HCT116 (cell line): ENCODE measurements around the gene LRSAM1. TPM values are rescaled to one million over a fixed set of nuclear protein-coding genes. Genes with fewer than 3 reads are reported as not detected.

Experiments used
- ATAC-seq: fragments of 200-7000 bp; cut with Tn5 transposase; 2 replicates; pipeline ENCODE4 v1.9.1; 2020; ENCODE audit warnings: mild to moderate bottlenecking, moderate library complexity
- BruUV-seq: library from RNA; stranded (reverse); fragments of 400-500 nt; replicated peaks from 2 replicates; lab custom pipeline; 2021; lab: Mats Ljungman, UMichigan
- CTCF ChIA-PET: fragments of 300-600 bp; sonication (Branson Sonifier 250); formaldehyde crosslinking; loops from one replicate; lab custom pipeline; 2021; ENCODE audit warnings: antibody characterized with exemption; lab: Charles Lee
- POLR2A ChIA-PET: fragments of 300-600, 350-600 bp; sonication (Branson Sonifier 250); formaldehyde crosslinking; loops from one replicate; lab custom pipeline; 2021; ENCODE audit warnings: antibody characterized with exemption; lab: Charles Lee
- RAD21 ChIA-PET, 2 experiments: fragments of 300-600 bp; sonication (Branson Sonifier 250); formaldehyde crosslinking; loops; one replicate each; lab custom pipeline; 2023; ENCODE audit warnings: low total read pairs in 2 of 2; ENCODE audit not compliant: uncharacterized antibody in 2 of 2, unreplicated experiment in 2 of 2, low non-redundant PET in 1 of 2; lab: Charles Lee
- DNase-seq: peaks from one replicate; pipeline ENCODE4 v3.0.0-alpha.2; 2010; ENCODE audit warnings: low read depth, low spot score
- H2AFZ ChIP-seq: fragments of 200-600 bp; shearing (Covaris generic), sonication (generic); 2 replicates; pipeline ENCODE4 v1.6.1; 2017; ENCODE audit warnings: low read depth, mixed run types, mixed read lengths, antibody characterized with exemption, low read length; ENCODE audit not compliant: poor library complexity, severe bottlenecking
- H3K27ac ChIP-seq: 2 replicates; pipeline ENCODE4 v1.5.1; 2012; ENCODE audit warnings: low read depth, low read length
- H3K27me3 ChIP-seq: fragments of 200-600 bp; sonication (generic); 2 replicates; pipeline ENCODE4 v1.6.1; 2016; ENCODE audit warnings: mixed run types, low read length, mixed read lengths; ENCODE audit not compliant: insufficient read depth
- H3K36me3 ChIP-seq, 2 experiments: fragments of 200-500 bp in 1 of 2; fragments of 200-600 bp in 1 of 2; sonication (Bioruptor generic) in 1 of 2; sonication (generic) in 1 of 2; 2 replicates each; pipeline versions ENCODE4 v1.5.1 to v1.6.1; 2014 to 2016; ENCODE audit warnings: low read length in 2 of 2, inconsistent platforms in 1 of 2, mixed read lengths in 1 of 2, mixed run types in 1 of 2; ENCODE audit not compliant: insufficient read depth in 2 of 2, control insufficient read depth in 1 of 2
- H3K4me1 ChIP-seq, 2 experiments: fragments of 200-600 bp in 1 of 2; sonication (generic) in 1 of 2; 2 replicates each; pipeline versions ENCODE4 v1.5.1 to v1.6.1; 2012 to 2017; ENCODE audit warnings: low read length in 2 of 2, inconsistent platforms in 1 of 2, mild to moderate bottlenecking in 1 of 2, mixed read lengths in 1 of 2, mixed run types in 1 of 2, moderate library complexity in 1 of 2; ENCODE audit not compliant: insufficient read depth in 2 of 2, control insufficient read depth in 1 of 2
- H3K4me2 ChIP-seq: fragments of 200-600 bp; sonication (generic); 2 replicates; pipeline ENCODE4 v1.6.1; 2017; ENCODE audit warnings: mixed run types, low read length, mixed read lengths
- H3K4me3 ChIP-seq, 2 experiments: fragments of 200-600 bp in 1 of 2; sonication (generic) in 1 of 2; replicated peaks in 1 of 2; 2 replicates each; pipeline ENCODE4 v1.5.1; 2011 to 2016; ENCODE audit warnings: low read length in 2 of 2, control low read depth in 1 of 2, low read depth in 1 of 2, mild to moderate bottlenecking in 1 of 2, mixed read lengths in 1 of 2, mixed run types in 1 of 2
- H3K79me2 ChIP-seq: fragments of 200-600 bp; sonication (generic); 2 replicates; pipeline ENCODE4 v1.6.1; 2017; ENCODE audit warnings: mild to moderate bottlenecking, mixed run types, low read length, moderate library complexity, mixed read lengths; ENCODE audit not compliant: insufficient read depth
- H3K9ac ChIP-seq: fragments of 200-600 bp; sonication (generic); 2 replicates; pipeline ENCODE4 v1.6.1; 2016; ENCODE audit warnings: low read length, mixed read lengths
- H3K9me2 ChIP-seq: fragments of 200-600 bp; sonication (generic), shearing (Covaris generic); 2 replicates; pipeline ENCODE4 v1.6.1; 2017; ENCODE audit warnings: mixed run types, mild to moderate bottlenecking, moderate library complexity; ENCODE audit not compliant: insufficient read depth
- H3K9me3 ChIP-seq, 2 experiments: fragments of 200-500 bp in 1 of 2; fragments of 200-600 bp in 1 of 2; sonication (Bioruptor generic) in 1 of 2; sonication (generic) in 1 of 2; 2 replicates each; pipeline ENCODE4 v1.6.1; 2014 to 2017; ENCODE audit warnings: low read length in 2 of 2, mixed read lengths in 2 of 2, inconsistent platforms in 1 of 2, low read depth in 1 of 2, mild to moderate bottlenecking in 1 of 2, mixed run types in 1 of 2, moderate library complexity in 1 of 2; ENCODE audit not compliant: control insufficient read depth in 1 of 2, insufficient read depth in 1 of 2
- H4K20me1 ChIP-seq: fragments of 200-600 bp; sonication (generic), shearing (Covaris generic); 2 replicates; pipeline ENCODE4 v1.6.1; 2017; ENCODE audit warnings: mixed run types, mild to moderate bottlenecking, moderate library complexity; ENCODE audit not compliant: insufficient read depth
- CBX3 ChIP-seq: IDR thresholded peaks from 2 replicates; pipeline ENCODE4 v1.6.1; 2012; ENCODE audit warnings: low read depth
- EGR1 ChIP-seq: IDR thresholded peaks from 2 replicates; pipeline ENCODE4 v1.6.1; 2012; ENCODE audit warnings: low read depth
- EZH2 ChIP-seq: fragments of 200-600 bp; sonication (generic); IDR thresholded peaks from 2 replicates; pipeline ENCODE4 v1.6.1; 2017; ENCODE audit warnings: antibody characterized with exemption, mixed run types
- MAX ChIP-seq: IDR thresholded peaks from 2 replicates; pipeline ENCODE4 v1.6.1; 2012
- POLR2A ChIP-seq: IDR thresholded peaks from 2 replicates; pipeline ENCODE4 v1.7.0; 2011; ENCODE audit warnings: borderline replicate concordance; ENCODE audit not compliant: insufficient read depth, insufficient read length; ENCODE audit errors: extremely low read depth
- RAD21 ChIP-seq: IDR thresholded peaks from 2 replicates; pipeline ENCODE4 v1.6.1; 2012; ENCODE audit warnings: low read depth, mild to moderate bottlenecking
- SP1 ChIP-seq: IDR thresholded peaks from 2 replicates; pipeline ENCODE4 v1.6.1; 2012; ENCODE audit warnings: low read depth
- intact Hi-C: fragments of 100-400 bp; cut with micrococcal nuclease; formaldehyde crosslinking; loops from 2 replicates; pipeline ENCODE4 v1.10.0; 2022
- total RNA-seq: library from RNA; stranded (reverse); gene quantifications from one replicate; pipeline ENCODE4 v1.2.1, GENCODE V29; 2021; ENCODE audit not compliant: unreplicated experiment
- TF ChIP-seq, protein P1 (sequence below): IDR thresholded peaks from 2 replicates; pipeline ENCODE4 v1.6.1; 2011; ENCODE audit warnings: mild to moderate bottlenecking, low read length, moderate library complexity; ENCODE audit not compliant: insufficient replicate concordance; ENCODE audit errors: extremely low read depth

Gene LRSAM1
- total RNA-seq, 1 experiment from 2014 or later: 25.9 TPM

- intact Hi-C loops: loop anchor here (5.0 kb wide), 1 partner anchor 201 kb away; no protein-coding TSS in a partner anchor
- no TSS peak for BruUV-seq
Measured at GRCh38 chr9:127520941-127521918, 69.9 kb downstream of the LRSAM1 start.

More at GRCh38 chr9:127520941-127521918, 69.9 kb downstream of the LRSAM1 start:
- ATAC-seq (no peak), DNase-seq (no peak)
- ChIA-PET CTCF (no interaction called here), RAD21 (no interaction called here), POLR2A (no interaction called here)
- Histone ChIP-seq H3K79me2 (peaks cover 11% of the 10 kb centered on the region; the same call in 1 of the 2 replicates), H3K9me2 (no peaks in the 10 kb centered on the region), H3K4me1 (peaks cover 0 to 18% of the 10 kb centered on the region in 2 experiments; a peak in 1 of 4 replicates), H3K4me2 (no peak overlapping the region), H3K4me3 (no peak overlapping the region), H2AFZ (no peak overlapping the region), H3K27ac (no peak overlapping the region), H3K9me3 (peaks cover 17 to 27% of the 10 kb centered on the region in 2 experiments; a peak in 3 of 4 replicates), H4K20me1 (no peaks in the 10 kb centered on the region), H3K36me3 (peaks cover 39 to 71% of the 10 kb centered on the region in 2 experiments), H3K27me3 (no peaks in the 10 kb centered on the region), H3K9ac (no peak overlapping the region)
- TF ChIP-seq, protein P1, sequence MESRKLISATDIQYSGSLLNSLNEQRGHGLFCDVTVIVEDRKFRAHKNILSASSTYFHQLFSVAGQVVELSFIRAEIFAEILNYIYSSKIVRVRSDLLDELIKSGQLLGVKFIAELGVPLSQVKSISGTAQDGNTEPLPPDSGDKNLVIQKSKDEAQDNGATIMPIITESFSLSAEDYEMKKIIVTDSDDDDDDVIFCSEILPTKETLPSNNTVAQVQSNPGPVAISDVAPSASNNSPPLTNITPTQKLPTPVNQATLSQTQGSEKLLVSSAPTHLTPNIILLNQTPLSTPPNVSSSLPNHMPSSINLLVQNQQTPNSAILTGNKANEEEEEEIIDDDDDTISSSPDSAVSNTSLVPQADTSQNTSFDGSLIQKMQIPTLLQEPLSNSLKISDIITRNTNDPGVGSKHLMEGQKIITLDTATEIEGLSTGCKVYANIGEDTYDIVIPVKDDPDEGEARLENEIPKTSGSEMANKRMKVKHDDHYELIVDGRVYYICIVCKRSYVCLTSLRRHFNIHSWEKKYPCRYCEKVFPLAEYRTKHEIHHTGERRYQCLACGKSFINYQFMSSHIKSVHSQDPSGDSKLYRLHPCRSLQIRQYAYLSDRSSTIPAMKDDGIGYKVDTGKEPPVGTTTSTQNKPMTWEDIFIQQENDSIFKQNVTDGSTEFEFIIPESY: no peak
- TF ChIP-seq SP1 (no peak), EZH2 (no peak), EGR1 (no peak), RAD21 (no peak), POLR2A (no peak), CBX3 (no peak), MAX (no peak)
